Esophagus mucosa (tissue), 1 donor: ENCODE measurements around the gene TMEM53. TPM values are rescaled to one million over a fixed set of nuclear protein-coding genes. Genes with fewer than 3 reads are reported as not detected.
A peak's percentile ranks its signal among the peaks of the same experiment; 100 is the strongest.

Experiments used
- ATAC-seq: fragments of 200-7000 bp; cut with Tn5 transposase; one replicate; pipeline ENCODE4 v1.9.1; 2020
- total RNA-seq: library from RNA; stranded (reverse); gene quantifications from one replicate; pipeline ENCODE4 v1.2.4, GENCODE V29; 2023
- donor health status: DM: yes; HTN: yes; CAD: no.

The TMEM53 gene
- total RNA-seq, 1 donor from 2014 or later: 4.4 TPM

DNA sequence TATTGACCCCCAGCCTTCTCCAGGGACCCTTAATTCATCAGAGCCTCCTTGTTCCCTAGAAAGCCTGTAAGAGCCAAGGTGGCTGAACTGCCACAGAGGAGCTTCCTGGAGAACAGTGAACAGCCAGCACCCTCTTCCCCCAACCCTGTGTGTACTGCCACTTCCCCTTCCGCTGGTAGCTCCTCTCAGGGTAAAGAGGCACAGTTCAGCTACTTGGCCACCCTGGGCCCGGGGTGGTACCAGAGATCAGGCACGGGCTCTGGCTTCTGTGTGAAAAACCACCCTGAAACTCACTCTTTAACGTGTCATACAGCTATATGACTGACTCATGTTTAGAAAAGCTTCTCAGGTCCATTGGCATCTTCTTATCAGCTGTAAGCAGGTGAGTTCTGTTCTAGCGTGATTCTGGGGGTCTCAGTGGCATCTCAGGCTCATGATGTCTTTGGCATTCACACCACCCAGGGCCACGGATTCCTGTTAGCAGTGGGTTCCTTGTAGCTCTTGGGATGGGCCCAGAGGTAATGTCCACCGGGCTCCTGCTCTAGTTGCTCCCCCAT lies 22.6 kb upstream of the TMEM53 start:
- peak; percentile 21 for ATAC-seq

DNA sequence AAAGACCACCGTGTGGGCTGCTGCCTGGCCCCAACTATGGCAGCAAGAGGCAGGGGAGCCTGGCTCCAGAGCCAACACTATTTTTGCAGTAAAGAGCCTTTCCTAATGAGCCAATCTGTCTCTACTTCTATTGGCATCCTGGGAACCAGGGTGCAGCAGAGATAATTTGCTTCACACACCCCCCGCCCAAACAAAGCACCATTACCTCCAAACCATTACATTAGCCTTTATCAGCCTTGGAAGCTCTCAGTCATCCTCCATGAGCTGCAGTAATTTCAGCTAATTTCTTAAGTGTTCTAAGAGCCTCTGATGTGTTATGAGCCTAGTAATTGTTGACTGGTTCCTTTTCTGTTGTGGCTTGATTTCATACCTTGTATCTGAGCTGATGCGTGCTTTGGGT lies 21.8 kb upstream of the TMEM53 start:
- ATAC-seq: no peak

DNA sequence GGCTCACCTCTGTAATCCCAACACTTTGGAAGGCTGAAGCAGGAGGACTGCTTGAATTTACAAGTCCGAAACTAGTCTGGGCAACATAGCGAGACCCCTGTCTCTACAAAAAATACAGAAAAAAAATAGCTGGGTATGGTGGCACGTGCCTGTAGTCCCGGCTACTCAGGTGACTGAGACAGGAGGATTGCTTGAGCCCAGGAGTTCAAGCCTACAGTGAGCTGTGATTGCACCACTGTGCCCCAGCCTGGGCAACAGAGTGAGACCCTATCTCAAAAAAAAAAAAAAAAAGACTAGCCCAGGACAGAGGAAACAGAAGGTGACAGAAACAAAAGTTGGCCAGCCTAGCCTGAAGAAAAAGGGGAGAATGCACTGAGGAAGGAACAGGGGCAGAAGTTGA lies 21.4 kb upstream of the TMEM53 start:
- no peak for ATAC-seq

DNA sequence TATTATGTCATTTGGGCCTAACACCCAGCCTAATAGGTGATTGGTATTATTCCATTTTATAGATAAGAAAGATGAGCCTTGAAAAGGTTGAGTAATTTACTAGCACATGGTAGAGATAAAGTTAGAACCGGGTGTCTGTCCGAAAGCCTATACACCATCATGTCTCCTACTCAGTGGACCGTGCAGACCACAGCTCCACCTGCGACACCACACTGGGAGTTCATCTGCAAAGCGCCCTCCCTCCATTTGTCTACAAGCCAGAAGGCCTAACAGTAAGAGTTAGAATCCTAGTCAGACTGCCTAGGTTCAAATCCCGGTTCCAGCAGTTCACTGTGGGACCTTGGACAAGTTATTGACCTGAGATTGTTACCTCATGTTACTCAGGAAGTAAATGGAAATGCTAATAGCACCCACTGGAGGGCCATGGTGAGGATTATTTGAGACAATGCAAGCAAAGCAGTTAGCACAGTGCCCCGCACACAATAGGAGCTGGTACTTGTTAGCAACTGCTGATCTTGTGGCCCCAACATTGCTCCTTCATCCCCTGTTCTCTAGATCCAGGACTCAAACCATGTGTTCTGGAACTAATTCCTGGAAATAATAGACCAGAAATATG lies 20.7 kb upstream of the TMEM53 start:
- peak; percentile 46 for ATAC-seq

DNA sequence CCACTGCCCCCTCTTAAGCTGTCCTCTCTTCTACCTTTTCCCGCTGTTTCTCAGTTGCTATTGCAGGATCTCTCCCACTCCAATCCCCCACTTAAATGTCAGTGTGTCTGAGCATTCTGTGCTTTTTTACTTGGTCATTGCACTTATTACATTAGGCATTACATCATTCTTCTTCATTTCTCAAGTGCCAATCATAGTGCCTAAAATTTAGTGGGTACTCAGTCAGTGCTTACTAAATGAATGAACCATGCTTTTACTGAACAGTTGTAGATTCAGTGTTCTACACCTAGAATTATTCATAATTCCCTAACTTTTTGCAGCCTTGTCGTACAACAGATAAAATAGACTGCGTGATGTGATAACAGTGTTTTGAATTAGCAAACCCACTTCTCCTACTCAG lies 19.6 kb upstream of the TMEM53 start:
- ATAC-seq: no peak

DNA sequence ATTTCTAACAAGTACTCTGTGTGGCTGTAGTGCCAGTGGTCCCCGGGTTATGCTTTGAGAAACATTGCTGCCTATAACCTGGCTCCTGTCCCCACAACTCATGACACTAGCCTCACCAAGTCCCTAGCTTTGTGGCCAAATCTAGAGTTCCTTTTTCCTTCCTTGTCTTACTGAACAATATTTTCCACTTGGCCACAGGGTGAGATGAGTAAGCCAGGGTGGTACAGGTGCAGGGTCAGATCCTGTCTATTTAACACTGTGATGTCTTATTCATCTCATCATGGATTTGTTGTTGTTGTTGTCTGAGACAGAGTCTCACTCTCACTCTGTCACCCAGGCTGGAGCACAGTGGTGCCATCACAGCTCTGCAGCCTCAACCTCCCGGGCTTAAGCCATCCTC lies 18.9 kb upstream of the TMEM53 start:
- ATAC-seq: peak; percentile 21

DNA sequence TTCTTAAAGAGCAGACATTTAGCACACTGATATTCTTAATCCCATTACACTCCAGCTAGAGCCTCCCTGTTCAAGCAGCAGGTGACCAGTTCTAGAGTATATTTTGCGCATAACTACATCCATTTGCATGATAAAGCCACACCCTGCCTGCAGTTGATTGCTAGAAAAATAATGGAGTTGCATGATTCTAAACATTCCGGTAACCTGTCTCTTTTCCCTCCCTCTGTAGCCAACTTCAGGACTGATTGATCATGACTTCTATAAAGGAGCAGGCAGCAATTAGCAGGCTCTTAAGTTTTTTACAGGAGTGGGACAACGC lies 15.1 kb upstream of the TMEM53 start:
- ATAC-seq: no peak

DNA sequence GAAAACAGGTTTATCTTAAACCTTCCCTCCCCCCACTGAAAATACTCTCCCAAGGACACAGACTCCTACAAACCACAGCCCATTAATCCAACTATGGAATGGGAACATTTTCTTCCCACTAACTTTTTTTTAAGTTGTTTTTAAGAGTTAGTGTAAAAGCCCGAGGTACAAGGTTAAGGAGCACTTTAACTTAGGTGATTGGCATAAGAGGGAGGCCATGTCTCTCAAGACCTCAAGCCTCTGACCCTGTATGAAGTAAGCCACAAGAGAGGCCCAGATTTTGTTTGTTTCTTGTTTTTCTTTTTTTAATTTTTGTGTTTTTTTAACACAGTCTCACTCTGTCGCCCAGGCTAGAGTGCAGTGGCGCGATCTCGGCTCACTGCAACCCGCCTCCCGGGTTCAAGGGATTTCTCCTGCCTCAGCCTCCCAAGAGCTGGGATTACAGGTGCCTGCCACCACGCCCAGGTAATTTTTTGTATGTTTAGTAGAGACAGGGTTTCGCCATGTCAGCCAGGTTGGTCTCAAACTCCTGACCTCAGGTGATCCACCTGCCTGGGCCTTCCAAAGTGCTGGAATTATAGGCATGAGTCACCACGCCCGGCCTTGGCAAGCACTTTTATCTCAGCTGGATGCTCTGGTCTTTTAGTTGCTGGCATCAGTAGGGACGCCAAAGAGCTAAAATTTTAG lies 14.6 kb upstream of the TMEM53 start:
- no peak for ATAC-seq

GRCh38 chr1:44685881-44686280 lies 11.6 kb upstream of the TMEM53 start:
- ATAC-seq: no peak

DNA sequence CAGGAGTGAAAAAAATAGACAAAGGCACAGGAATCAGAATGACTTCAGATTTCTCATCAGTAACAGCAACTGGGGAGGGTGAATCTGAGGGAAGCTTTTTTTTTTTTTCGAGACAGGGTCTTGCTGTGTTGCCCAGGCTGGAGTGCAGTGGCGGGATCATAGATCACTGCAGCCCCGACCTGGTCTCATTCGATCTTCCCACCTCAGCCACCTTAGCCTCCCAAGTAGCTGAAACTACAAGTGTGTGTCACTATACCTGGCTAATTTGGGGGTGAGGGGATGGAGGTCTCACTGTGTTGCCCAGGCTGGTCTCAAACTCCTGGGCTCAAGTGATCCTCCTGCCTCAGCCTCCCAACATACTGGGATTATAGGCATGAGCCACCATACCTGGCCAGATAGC lies 10.9 kb upstream of the TMEM53 start:
- no peak for ATAC-seq

GRCh38 chr1:44684525-44684924 lies 10.2 kb upstream of the TMEM53 start:
- ATAC-seq: no peak

DNA sequence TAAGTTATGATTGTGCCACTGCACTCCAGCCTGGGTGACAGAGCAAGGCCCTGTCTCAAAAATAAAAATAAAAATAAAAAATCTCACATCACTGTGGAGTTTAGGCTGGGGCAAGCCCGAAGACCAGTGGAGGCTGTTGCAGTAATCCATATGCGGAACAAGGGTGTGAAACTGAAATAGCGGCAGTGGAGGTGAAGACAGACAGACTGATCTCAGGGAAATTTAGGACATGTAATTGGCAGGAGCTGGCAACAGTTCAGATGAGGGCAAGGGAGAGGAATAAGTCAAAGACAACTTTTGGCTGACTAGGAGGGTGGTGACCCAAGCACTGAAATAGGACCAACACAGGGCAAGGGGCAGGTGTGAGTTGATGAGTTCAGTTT lies 8.6 kb upstream of the TMEM53 start:
- ATAC-seq: no peak

- no peak for ATAC-seq
Measured at GRCh38 chr1:44681905-44682882, 7.9 kb upstream of the TMEM53 start.

DNA sequence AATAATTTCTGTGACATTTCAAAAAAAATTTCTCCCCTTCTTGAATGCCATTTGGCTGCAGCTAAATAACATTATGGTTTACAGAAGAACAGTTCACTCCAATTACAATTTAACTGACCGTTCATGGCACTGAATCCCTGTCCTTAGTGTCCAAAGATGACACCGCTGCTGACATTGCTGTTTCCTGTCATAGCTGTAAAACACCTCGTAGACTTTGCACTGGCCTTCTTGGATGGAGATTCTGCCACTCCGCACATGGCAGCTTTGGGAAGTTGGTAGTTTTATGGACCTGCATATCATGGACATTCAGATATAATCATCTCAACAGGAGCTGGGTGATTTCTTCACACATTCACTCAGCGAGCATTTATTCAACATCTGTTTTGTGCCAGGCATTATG lies 5.2 kb upstream of the TMEM53 start:
- no peak for ATAC-seq

- no peak for ATAC-seq
Measured at GRCh38 chr1:44678626-44679025, 4.3 kb upstream of the TMEM53 start.

DNA sequence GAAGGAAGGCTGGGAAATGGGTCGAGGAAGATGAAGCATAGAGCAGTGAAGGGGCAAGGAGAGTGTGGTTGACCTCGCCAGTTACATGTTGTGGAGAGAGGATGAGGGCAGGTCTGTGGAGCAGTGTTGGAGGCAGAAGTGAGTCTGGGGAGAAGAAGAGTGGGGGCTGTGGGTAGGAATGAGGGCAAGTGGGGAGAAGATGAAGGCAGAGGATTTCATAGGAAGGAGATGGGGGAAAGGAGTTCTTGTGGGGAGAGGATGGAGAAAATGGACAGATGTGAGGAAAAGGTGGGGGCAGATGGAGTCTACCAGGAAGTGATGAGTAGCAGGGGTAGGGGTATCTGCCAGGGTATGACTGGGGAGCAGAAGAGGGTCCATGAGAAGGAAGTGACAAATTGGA lies 3.8 kb upstream of the TMEM53 start:
- no peak for ATAC-seq

GRCh38 chr1:44677201-44677766 lies 3.0 kb upstream of the TMEM53 start:
- no peak for ATAC-seq

DNA sequence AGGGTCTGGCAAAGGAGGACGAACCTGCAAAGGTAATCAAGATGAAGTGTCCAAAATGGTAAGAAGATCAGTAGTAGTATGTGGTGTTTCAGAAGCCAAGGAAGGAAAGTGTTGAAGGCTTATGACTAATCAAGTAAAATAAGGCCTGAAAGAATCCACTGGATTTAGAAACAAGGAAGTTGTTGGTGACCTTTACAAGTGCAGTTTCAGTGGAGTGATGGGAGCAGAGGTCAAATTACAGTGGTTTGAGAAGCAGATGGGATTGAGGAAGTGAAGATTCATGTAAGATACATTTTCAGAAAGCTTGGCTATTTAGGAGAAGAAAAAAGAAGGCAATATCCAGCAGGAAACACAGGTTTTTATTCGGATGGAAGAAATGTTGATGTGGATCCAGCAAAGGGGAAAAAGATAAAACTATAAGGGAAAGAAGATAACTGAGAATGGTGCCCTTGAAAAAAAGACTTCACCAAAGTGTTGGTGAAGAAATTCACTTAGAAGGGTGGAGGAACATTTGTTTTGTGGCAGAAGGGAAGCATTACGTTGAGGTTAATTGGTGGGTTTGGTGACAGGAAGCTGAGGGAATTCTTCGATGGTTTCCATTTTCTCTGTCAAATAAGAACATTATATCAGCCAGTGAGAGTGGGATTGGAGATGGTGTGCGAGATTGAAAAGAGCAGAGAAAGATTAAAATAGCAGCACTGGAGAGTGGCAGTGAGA lies 2.4 kb upstream of the TMEM53 start:
- no peak for ATAC-seq

- no peak for ATAC-seq
Measured at GRCh38 chr1:44675186-44675585, 905 bp upstream of the TMEM53 start.

GRCh38 chr1:44673675-44674112 lies 587 bp downstream of the TMEM53 start:
- ATAC-seq: no peak

DNA sequence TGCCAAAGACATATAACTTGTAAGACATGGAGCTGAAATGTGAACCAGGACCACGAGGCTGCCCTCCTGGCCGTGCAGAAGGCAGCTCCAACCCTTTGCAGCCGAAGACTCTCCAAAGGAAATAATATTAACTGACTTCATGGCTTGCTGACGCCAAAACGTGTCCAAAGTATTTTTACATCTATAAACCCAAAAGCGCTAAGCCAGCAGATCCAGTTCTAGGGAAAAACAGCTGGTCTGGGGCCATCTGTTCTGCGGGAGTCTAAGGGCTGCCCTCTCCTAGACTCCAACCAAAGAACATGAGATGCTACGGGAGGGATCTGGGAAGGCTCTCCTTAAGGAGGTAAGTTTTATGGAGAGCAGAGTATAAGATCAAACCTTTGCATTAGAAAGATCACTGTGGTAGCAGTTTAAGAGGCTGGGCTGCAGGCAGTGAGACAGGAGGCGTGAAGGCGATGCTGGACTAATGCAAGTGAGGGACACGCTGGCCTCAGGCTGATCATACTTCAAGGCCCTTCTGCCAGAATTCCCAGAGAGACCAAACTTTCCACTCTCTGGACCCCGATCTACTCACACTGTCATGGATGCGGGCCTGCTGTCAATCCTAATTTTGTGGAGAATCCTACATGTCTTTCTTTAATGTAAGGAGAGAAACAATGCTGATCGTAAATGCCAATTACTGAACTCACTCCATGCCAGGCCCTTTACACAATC lies 1.2 kb downstream of the TMEM53 start:
- no peak for ATAC-seq
